RPMI8226 (cell line): ENCODE data around the gene PLAAT4.
A peak's percentile ranks its signal among the peaks of the same experiment; 100 is the strongest.

ENCODE experiments used
- DNase-seq: peaks from one replicate; pipeline ENCODE4 v3.0.0-alpha.2; 2015

The PLAAT4 gene, protein sequence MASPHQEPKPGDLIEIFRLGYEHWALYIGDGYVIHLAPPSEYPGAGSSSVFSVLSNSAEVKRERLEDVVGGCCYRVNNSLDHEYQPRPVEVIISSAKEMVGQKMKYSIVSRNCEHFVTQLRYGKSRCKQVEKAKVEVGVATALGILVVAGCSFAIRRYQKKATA

GRCh38 chr11:63536669-63537292 lies at the start of gene PLAAT4:
Gene PLAAT4, plus strand, starts transcription at chr11:63536808. Its CDS starts 61 bp downstream, at chr11:63536869.
- peak; percentile 75 for DNase-seq

- DNase-seq = no peak
These were observed 47.8 kb upstream of the PLAAT4 start for GRCh38 chr11:63488789-63489188.

- DNase-seq = peak; percentile 32
These were observed 46.7 kb upstream of the PLAAT4 start for GRCh38 chr11:63489879-63490278.

- no peak for DNase-seq
These were observed 45.9 kb upstream of the PLAAT4 start, which contains the start of gene PLAAT5 for GRCh38 chr11:63490551-63491239. Gene PLAAT5, minus strand, starts transcription at chr11:63491167. Its CDS starts 133 bp downstream, at chr11:63491034.

DNA sequence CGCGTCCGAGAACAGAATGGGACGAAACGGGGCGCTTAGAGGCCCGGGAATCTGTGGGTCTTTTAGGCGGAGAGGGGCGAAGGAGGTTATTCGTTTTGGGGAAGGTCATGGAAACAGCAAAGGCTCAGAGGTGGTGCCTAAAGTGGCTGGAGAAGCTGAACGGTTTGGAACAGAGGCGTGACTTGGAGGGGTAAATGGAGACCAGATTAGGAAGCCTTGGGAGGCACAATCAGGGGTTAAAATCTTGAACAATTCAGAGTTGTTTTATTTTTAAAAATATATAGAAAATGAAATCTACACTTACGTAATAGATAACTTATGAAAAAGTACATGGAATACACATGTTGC lies 45.4 kb upstream of the PLAAT4 start:
- DNase-seq = no peak

DNA sequence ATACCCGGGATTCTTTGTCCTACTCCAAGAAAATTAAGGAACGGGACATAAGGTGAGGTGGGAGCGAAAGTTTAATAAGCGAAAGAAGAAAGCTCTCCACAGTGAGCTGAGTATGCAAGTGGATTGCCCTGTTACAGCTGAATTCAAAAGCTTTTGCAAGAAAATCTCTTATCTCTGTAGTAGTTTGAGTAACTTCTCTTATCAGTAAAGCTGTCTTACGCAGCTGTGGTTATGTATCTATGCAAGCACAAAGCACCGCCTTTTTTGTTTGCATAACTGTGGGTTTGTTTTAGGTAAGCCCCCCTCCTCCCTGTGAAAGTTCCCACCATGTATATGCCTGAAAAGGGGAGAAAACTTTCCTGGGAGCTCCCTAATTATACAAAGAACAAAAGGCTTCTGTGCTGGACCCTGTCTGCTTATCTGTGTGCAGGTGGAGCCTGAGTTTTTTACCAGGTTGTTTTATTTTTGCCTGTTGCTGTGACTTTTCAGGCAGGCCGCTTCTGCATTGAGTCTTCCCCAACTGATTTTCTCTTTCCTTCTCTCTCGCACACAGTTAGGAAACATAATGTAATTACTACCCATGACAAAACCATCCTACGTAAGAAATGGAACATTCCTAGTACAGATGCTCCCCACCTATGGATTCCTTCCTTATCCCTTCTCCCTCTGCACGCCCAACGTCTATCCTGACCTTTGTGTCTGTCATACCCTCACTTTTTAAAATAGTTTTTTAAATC lies 44.8 kb upstream of the PLAAT4 start:
- DNase-seq = no peak

DNA sequence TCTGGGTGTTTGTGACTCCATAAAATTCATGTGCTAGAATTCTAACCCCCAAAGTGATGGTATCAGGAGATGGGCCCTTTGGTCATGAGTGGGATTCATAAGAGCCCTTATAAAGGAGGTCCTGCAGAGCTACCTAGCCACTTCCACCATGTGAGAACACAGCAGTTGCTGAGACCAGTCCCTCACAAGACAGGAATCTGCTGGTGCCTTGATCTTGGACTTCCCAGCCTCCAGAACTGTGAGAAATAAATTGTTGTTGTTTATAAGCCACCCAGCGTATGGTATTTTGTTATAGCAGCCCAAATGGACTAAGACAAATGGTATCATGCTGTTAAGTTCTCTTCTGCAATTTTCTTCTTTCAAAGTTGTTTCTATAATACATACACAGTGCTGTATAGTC lies 44.2 kb upstream of the PLAAT4 start:
- DNase-seq = no peak

- no peak for DNase-seq
These were observed 43.5 kb upstream of the PLAAT4 start for GRCh38 chr11:63493127-63493526.

DNA sequence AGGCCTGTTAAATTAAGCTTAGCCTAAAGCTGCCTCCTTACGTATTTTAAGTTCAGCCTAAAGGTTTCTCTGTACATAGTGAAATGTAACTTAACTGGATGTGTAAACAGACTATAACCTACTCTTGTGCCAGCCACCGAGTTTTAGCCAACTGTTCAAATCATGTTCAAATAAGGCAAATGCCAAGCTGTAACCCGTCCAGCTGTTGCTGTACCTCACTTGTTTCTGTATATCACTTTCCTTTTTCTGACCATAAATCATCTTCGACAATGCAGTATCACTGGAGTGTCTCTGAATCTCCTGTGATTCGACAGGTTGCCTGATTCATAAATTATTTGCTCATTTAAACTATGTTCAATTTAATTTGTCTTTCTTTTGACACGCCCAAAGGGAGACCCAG lies 41.6 kb upstream of the PLAAT4 start:
- no peak for DNase-seq

- no peak for DNase-seq
These were observed 36.7 kb upstream of the PLAAT4 start for GRCh38 chr11:63499874-63500273.

- DNase-seq = no peak
These were observed 35.4 kb upstream of the PLAAT4 start for GRCh38 chr11:63501236-63501635.

DNA sequence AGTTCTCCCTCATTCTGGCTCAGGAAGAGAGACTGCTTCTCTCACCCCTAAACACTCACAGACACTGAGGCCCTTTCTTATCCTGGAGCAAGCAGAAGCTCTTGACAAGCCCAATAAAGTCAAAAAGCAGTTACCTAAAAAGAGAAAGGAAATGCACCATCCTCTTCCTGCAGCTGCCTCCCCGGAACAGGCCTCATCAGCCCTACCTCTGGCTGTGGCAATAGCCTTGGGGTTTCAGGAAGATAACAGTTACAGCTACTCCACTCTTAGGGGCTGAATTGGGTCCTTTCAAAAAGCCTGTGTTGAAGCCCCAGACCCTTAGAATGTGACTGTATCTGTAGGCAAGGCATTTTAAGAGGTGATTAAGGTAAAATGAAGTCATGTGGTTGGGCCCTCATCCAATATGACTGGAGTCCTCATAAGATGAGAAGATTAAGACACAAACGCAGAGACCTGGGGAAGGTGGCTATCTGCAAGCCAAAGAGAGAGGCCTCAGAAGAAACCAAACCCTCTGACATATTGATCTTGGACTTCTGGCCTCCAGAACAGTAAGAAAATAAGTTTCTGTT lies 34.3 kb upstream of the PLAAT4 start:
- DNase-seq = no peak

GRCh38 chr11:63503492-63503891 lies 33.1 kb upstream of the PLAAT4 start:
- DNase-seq = no peak

GRCh38 chr11:63504054-63504453 lies 32.6 kb upstream of the PLAAT4 start:
- no peak for DNase-seq

DNA sequence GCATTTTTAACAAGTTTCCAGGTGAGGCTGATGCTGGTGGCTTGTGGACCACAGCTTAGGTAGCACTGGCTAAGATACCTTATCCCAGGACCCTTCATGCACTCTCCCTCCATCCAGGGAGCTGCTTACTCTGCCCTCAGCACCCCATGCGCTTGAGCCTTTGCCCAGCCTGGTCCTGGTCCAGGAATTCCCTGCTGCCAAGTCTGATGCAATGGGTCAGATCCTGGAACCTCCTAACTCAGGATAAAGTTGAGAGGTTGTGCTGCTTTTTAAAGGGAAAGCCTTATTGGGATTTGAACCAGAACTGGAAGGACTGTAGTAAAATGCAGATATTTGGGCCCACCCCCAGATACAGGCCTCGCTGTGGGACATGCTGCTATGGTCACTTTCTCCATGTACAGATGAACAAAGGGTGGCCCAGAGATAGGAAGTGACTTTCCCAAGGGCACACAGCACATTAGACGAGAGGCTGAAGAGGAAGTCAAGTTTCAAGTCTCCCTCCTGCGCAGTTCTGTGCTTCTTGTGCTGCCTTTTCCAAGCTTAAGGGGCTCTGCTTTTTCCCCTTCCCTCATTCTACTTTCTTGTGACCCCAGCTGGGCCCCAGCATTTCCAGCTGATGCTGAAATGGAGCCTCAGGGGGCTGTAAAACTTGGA lies 31.5 kb upstream of the PLAAT4 start:
- DNase-seq = no peak

- no peak for DNase-seq
These were observed 30.6 kb upstream of the PLAAT4 start, which contains the start of gene LGALS12 for GRCh38 chr11:63505857-63506528. Gene LGALS12, plus strand, starts transcription at chr11:63506084. Its CDS starts 375 bp downstream, at chr11:63506459.

DNA sequence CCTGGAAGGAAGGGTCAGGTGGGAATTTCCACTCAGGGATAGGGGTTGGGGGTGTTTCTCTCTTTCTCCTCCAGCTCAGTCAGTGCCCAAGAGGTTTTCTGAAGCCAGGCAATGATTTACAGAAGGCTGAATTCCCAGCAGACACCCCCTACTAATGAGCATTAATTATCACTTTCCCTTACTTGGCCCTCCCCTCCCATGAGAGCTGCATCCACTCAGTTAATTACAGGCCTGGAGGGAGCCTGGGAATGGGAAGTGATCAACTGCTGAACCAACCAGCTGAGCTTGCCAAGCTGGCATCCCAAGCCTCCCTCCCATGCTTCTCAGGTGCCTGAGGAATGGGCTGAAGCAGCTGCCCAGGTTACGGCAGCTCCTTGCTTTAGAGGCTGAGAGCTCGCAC lies 29.7 kb upstream of the PLAAT4 start:
- DNase-seq = no peak

- DNase-seq = no peak
These were observed 29.1 kb upstream of the PLAAT4 start for GRCh38 chr11:63507511-63507910.

- peak; percentile 71 for DNase-seq
These were observed 28.6 kb upstream of the PLAAT4 start for GRCh38 chr11:63508009-63508408.

DNA sequence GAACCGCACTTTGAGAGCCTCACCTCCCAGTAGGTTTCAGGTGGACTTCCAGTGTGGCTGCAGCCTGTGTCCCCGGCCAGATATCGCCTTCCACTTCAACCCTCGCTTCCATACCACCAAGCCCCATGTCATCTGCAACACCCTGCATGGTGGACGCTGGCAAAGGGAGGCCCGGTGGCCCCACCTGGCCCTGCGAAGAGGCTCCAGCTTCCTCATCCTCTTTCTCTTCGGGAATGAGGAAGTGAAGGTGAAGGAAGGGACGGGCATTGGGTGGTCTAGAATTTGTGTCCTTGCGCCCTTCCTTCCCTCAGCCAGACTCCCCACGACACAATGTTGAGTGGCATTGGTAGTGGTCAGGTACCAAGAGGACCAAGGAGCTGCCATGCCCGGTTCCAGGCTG lies 27.9 kb upstream of the PLAAT4 start:
- no peak for DNase-seq

GRCh38 chr11:63510360-63511047 lies 26.1 kb upstream of the PLAAT4 start:
- DNase-seq = no peak
